Gastroesophageal sphincter (tissue), 3 donors: ENCODE results near the gene BRCC3.

Experiments
- EP300 ChIP-seq: sonication (generic); formaldehyde crosslinking; IDR thresholded peaks from one replicate; pipeline ENCODE4 v1.6.1; 2017; ENCODE audit warnings: antibody characterized with exemption, mild to moderate bottlenecking
- POLR2AphosphoS5 ChIP-seq: sonication (generic); formaldehyde crosslinking; IDR thresholded peaks from one replicate; pipeline ENCODE4 v1.6.1; 2017; ENCODE audit warnings: antibody characterized with exemption
- TF ChIP-seq, protein P1 (sequence below), 4 experiments: fragments of 200-600 bp in 2 of 4; fragments of 450-650 bp in 2 of 4; sonication (generic) in 1 of 4; IDR thresholded peaks; one replicate each; pipeline ENCODE4 v1.5.1; 2017 to 2019; ENCODE audit warnings: antibody characterized with exemption in 4 of 4, mild to moderate bottlenecking in 2 of 4, moderate library complexity in 2 of 4

- TF ChIP-seq, protein P1, sequence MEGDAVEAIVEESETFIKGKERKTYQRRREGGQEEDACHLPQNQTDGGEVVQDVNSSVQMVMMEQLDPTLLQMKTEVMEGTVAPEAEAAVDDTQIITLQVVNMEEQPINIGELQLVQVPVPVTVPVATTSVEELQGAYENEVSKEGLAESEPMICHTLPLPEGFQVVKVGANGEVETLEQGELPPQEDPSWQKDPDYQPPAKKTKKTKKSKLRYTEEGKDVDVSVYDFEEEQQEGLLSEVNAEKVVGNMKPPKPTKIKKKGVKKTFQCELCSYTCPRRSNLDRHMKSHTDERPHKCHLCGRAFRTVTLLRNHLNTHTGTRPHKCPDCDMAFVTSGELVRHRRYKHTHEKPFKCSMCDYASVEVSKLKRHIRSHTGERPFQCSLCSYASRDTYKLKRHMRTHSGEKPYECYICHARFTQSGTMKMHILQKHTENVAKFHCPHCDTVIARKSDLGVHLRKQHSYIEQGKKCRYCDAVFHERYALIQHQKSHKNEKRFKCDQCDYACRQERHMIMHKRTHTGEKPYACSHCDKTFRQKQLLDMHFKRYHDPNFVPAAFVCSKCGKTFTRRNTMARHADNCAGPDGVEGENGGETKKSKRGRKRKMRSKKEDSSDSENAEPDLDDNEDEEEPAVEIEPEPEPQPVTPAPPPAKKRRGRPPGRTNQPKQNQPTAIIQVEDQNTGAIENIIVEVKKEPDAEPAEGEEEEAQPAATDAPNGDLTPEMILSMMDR (IDR thresholded peaks at IDR 0.05) = peak; percentile 40 to 61 (median 55)
- no peak for TF ChIP-seq EP300
- no peak for TF ChIP-seq POLR2AphosphoS5
Measured at GRCh38 chrX:155094468-155095061, 23.3 kb downstream of the BRCC3 start.
